ENCODE results near the gene IMPACT. TPM values are rescaled to one million over a fixed set of nuclear protein-coding genes. Genes with fewer than 3 reads are reported as not detected.
A peak's percentile ranks its signal among the peaks of the same experiment; 100 is the strongest.

Gene IMPACT, protein sequence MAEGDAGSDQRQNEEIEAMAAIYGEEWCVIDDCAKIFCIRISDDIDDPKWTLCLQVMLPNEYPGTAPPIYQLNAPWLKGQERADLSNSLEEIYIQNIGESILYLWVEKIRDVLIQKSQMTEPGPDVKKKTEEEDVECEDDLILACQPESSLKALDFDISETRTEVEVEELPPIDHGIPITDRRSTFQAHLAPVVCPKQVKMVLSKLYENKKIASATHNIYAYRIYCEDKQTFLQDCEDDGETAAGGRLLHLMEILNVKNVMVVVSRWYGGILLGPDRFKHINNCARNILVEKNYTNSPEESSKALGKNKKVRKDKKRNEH
- 25.9 TPM for total RNA-seq

DNA sequence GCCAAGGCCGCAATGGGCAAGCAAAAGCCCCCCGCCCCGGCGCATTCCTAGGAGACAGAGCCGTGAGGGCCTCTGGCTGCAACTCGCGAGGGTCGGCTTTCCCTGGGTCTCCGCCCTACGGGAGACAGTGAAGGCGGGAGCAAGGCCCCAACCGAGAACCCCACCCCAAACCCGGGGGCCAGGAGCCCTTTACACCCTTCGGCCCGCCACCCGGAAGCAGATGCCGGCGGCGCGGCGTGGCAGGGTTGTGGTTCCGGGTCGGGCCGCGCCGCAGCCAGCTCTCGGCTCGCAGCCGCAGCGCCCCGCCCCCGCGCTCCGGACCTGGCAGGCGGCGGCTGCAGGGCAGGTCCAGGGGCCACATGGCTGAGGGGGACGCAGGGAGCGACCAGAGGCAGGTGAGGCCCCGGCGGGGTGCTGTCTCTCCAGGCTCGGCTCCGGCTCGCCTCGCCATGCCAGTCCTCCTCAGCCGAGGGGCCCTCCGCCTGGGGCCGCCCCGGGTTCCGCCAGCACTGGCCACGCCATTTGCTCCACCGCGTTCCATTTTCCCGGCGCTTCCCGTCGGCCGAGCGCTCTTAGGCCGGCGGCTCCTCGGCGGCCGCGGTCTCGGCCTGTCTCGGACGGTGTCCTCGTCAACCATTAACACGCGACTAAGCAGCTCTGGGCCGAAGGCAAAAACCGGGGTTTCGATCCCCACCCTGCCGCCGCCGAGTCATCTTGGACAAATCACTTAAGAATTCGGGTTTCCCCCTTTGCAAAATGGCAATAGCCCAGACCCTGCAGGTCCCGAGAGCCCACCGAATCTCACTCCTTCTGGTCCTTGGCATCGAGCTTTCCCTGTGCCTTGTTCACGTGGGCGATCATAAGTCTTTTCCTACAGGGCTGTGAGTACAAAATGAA, at the start of gene IMPACT:
IMPACT (plus strand) TSS at position 273 of the 897 bp plus-strand sequence; CDS start at position 360, 87 bp downstream.
- DNase-seq (ENCODE audit: low spot score): peak; percentile 79

DNA sequence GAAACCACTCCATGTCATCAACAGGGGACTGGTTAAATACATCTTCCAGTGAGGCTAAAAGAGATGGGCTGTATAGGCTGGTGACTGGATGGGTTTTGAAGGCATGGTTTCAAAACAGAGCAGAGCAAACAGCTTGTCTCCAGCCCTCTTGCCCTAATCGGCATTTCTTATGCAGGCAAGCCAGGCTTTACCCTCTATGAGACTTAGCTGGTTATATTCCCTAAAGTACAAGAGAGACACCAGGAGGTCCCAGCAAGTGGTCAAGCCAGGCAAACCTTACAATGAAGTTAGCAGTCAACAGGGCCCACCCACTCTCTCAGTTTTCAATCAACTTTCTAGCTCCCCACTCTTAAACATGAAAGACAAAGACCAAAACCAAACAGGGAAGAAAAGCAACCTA, 47.9 kb upstream of the IMPACT start:
- DNase-seq (ENCODE audit: low spot score): no peak

DNA sequence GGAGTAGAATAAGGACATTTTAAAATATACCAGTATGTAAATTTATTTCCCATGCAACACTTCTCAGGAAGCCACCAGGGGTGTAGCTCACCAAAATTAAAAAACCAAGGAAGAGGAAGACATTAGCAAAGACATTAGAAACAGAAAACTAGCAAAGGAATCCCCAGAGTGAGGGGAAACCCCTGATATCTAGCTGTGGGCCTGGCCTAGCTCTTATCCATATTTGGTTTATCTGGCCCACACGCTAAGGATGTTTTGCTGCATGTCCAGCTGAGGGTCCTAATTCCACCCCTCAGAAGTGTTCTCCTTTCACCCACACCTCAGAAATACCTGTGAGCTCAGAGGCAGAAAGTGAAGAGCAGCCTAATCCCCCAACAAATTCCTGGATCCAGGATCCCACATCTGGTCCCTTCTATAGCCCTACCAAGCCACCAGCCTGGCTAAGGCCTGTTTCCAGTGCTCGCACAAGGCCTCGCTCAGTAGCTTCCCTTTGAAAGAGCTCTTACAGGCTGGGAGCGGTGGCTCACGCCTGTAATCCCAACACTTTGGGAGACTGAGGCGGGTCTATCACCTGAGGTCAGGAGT, 46.2 kb upstream of the IMPACT start:
- DNase-seq (ENCODE audit: low spot score): no peak

DNA sequence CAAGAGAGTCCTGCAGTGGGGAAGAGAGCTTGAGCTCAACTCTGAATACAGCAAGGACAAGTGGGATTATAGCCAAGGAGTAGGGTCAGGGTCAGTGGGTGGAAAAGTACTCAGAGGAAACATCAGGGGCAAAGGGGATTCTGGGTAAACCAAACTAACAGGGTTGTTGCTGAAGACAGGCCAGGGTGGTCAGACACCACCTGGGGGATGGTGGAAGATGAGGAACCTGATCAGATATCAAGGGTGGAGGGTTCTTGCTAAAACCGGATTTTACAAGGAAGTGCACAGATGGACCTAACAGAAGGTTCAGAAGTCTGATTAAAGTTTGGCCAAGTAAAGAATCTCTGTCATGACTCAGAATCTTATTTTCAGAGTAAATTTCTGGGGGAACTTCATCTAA, 45.3 kb upstream of the IMPACT start:
- DNase-seq (ENCODE audit: low spot score): no peak

DNA sequence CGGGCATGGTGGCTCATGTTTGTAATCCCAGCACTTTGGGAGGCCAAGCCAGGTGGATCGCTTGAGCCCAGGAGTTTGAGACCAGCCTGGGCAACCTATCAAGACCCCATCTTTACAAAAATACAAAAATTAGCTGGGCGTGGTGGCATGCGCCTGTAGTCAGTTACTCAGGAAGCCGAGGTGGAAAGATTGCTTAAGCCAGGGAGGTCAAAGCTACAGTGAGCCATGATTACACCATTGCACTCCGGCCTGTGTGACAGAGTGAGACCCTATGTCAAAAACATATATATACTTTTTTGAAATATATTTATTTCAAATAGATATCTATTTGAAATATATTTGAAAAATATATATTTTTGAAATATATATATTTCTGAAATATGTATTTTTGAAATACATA, 39.8 kb upstream of the IMPACT start:
- DNase-seq (ENCODE audit: low spot score): no peak

DNA sequence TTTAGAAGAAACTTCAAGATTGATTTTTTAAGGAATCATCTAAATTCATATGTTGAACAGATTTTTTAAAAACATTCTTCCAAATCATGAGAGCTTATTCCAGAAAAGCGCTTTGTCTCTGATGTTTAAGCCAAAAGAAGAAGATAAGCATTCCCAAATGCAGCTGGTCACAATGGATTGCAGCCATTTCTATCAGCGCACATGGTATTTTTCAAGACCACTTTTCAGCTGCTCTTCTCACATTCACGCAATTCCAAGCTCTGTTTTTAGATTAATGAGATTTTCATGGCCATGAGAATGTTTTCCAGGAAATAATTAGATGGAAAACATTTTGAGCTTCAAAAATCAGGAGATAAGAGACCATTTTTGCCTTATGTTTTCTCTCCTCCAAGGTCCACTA, 37.5 kb upstream of the IMPACT start:
- no peak for DNase-seq (ENCODE audit: low spot score)

DNA sequence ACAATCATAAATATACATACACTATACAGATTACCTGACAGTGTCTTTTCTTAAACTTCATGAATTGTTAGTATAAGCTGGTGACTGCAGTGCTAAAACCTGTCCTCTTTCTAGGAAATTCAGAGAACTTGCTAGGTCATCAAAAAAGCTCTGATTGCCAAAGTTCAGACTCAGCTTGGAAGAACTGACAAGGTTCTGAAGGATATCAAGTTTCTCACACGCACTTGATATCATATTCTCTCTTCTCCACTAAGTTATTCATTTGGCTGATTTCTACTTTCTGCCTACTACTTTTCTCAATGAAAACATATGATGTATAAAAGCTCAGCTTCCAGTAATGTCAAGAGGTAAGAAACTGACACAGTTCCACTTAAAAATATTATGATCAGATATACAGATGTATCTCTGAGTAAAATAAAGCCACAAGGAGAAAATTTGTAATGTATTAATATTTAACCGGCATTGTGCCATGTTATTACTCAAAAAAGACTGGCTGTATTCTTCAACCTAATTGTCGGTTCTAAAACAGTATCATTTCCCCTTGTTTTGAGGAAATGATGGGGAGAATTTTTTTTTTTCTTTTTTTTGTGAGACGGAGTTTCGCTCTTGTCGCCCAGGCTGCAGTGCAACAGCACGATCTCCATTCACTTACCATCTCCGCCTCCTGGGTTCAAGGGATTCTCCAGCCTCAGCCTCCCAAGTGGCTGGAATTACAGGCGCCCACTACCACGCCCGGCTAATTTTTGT, 31.2 kb upstream of the IMPACT start:
- no peak for DNase-seq (ENCODE audit: low spot score)

DNA sequence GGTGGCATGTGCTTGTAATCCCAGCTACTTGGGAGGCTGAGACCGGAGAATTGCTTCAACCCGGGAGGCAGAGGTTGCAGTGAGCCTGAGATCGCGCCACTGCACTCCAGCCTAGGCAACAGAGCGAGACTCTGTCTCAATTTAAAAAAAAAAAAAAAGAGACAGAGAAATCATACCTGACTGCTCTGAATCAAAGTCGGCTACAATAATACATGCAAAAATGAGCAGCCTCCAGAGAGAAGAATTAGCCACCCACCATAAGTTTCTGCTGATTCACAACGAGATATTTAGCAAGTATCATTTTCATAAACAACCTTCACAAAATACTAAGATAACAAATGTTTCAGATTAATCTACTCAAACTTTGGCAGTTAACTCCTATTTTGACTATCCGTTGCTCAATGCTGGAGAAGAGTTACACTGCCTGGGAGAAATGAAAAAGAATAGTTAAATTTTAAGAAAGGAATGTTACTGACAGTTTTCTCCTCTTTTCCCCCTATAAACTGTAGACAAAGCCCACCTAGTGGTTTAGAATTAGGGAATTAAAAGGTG, 30.3 kb upstream of the IMPACT start:
- no peak for DNase-seq (ENCODE audit: low spot score)

DNA sequence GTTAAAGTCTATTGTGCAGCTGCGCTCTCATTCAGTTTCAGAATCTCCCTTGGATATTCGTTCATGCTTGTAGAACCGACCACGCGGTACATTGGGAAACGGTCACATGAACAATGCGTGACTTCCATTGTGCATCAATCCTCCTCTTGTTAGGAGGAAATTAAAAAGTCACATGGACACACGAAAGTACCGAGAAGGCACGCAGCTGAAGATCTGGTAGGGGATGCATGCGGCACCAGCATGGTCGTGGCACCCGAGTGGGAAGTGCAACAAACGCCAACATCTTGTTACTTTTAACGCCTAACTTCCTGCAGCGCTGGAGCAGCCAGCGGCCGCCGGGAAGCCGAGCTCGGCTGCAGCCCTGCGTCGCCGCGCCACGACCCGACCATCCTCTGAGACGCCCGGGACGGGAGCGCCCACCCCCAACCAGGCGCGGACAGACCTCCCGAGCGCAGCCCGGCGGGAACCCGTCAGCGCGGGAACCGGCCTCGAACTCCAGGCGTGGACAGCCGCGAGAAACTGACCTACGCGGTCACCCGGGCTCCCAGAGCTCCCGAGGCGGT, 29.3 kb upstream of the IMPACT start:
- peak; percentile 67 for DNase-seq (ENCODE audit: low spot score)

DNA sequence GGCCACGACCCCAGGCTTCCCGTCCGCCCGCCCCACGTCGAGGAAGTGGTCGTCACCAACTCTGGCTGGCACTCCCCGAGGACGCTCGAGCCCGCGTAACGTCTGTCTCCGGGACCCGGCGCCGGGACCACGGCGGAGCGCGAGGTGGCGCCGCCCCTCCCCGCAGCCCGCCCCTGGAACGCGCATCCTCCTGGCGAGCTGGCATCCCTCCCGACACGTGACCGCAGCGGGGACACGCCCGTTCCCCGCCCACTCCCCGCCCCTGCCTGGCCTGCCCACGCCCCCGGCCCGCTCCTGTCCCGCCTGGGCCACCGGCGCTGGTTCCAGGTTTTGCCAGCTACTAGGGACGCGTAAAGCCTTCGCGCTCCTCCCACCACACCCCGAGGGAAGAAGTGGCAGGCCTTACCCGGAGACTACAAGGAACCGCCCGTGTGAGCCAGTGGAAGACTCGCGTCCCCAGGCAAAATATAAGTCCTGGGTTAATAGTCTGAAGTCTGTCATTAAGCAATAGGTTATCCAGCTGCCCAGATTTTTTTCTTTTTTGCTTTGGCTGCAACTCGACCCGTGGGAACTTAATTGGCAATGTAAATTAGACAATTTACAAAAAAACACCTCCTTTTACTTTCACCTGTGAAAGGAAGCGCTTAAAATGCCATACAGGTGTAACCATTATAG, 28.6 kb upstream of the IMPACT start, which contains the start of gene OSBPL1A:
OSBPL1A (minus strand) TSS at position 131 of the 675 bp plus-strand sequence. CDS start 20,291 bp downstream, outside the sequence.
- peak; percentile 92 for DNase-seq (ENCODE audit: low spot score)

DNA sequence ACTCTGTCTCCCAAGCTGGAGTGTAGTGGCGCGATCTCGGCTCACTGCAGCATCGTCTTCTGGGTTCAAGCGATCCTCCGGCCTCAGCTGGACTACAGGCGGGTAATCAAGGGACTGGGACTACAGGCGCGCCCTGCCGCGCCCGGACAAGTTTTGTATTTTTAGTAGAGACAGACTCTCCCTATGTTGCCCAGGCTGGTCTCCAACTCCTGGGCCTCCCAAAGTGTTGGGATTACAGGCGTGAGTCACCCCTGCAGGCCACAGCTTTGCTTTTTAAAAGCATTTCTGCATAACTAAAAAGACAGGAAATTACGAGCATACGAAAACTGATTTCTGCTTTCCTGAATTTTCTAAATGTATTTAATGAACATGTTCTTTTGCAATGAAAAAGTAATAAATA, 27.9 kb upstream of the IMPACT start:
- DNase-seq (ENCODE audit: low spot score): no peak

DNA sequence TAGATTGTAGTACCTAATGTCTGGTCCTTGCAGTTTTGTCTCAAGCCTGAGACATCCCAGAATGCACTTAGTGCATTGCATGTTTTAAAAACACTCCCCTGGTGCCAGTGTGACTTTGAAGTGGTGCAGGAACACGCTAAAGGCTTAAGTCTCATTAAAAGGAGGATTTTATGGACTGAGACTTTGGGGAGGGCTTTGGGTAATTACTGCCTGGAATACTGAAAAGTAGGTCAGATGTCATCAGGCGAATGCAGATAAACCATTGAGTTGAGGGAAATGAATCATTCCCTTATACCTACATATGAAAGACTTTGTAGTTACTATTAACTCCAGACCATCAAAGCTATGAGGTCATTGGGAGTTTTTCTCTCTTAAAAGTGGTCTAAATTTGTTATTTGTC, 25.9 kb upstream of the IMPACT start:
- DNase-seq (ENCODE audit: low spot score): no peak

DNA sequence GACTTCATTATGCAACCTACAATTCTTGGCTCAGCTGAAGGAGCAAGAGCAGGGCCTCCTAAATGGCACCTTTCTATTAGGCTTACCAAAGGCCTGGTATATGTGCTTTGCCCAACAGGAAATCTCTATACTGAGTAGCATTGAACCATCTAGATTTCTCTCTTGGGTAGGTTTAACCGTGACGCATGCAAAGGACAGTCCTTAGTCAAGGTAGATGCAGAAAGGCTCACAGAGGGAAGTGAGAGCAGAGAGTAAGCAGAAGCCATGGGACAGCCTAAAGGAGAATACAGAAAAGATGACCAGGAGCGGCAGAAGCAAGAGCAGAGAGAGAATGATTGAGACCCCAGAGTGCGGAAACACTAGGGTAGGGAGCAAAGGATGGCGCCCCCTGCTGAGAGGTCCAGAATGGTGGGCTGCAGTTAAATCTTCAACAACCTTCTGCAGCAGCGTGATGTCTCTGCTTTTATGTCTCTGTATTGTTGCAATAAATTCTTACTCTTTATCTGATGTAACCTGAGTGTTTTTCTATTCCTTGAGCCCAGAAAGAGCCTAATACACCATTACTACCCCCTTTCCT, 24.2 kb upstream of the IMPACT start:
- DNase-seq (ENCODE audit: low spot score): no peak

DNA sequence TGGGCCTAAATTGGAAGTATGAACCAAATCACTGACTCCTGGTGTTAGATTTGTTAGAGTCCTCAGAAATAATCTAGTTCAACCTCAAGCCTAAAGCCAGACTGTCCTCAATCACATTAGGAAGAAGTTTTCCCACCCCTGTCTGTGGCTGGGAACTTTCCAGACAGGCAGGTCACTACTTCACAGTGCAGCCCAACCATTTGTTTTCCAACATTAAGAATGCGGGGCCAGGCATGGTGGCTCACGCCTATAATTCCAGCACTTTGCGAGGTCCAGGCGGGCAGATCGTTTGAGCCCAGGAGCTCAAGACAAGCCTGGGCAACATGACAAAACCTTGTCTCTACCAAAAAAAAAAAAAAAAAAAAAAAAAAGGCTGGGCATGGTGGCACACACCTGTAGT, 23.4 kb upstream of the IMPACT start:
- no peak for DNase-seq (ENCODE audit: low spot score)

DNA sequence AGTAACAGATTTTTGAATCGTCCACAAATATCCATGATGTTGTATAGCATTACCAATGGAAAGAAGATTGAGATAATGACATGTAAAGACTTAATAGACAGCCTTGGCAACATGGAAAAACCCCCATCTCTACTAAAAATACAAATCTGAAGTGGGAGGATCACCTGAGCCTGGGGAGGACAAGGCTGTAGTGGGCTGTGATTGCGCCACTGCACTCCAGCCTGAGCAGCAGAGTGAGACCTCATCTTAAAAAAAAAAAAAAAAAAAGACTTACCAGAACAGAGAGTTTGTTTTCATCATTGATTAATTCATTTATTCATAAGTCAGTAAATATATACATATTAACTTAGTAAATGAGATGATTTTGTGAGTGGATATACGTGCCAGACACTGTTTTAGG, 21.9 kb upstream of the IMPACT start:
- DNase-seq (ENCODE audit: low spot score): no peak

DNA sequence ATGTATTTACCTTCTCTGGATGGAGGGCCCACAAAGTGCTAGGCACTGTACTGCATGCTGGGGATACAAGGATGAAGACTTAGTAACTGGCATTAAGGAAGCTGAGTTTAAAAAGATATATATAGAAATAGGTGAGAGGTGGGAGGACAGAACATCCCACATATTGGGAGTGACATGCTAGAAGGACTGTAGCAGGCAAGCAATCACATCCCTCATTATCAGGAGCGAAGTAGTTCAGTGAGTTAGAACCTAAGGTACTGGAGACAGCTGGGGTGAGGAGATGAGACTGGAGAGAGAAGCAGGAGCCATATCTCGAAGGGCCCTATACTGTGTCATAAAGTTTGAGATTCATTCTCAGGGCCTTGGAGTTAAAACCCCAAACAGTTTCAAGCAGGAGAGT, 18.0 kb upstream of the IMPACT start:
- no peak for DNase-seq (ENCODE audit: low spot score)

DNA sequence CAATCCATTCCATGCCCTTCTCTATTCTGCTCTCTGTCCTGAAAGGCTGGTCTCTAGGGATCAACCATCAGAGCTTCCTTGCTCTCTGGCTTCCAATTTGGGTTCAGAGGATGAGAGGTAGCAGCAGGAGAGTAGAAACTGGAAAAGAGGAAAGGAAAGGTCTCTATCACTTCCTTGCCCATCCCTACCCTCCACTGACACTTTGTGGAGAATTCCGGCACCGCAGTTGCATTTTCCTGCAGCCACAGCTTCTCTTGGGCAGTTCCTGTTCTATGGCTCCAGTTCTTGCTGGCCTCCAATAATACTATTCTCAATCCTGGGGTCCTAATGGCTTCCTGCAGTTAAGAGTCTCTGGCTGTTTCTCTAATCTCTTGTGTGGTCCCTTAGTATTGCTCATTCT, 13.3 kb upstream of the IMPACT start:
- DNase-seq (ENCODE audit: low spot score): no peak

DNA sequence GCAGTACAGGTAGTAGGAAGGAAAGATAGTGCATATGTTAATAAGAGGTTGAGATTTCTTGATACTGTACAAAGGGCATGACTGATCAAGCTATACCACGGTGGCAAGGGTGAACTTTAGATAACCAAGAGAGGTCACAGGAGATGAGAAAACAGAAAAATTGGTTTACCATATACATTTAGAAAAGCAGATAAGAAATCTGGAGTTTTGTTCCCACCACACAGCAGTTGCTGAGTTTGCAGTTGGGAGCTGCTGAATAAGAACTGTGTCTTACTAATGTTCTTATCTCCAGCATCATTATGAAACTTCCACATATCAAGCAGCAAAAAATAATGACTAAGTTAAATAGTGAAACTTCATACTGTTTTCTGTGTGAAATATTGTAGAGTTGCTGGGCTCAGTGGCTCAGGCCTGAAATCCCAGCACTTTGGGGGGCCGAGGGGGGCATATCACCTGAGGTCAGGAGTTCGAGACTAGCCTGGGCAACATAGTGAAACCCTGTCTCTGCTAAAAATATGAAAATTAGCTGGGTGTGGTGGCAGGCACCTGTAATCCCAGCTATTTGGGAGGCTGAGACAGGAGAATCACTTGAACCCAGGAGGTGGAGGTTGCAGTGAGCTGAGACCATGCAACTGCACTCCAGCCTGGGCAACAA, 12.0 kb upstream of the IMPACT start:
- no peak for DNase-seq (ENCODE audit: low spot score)

DNA sequence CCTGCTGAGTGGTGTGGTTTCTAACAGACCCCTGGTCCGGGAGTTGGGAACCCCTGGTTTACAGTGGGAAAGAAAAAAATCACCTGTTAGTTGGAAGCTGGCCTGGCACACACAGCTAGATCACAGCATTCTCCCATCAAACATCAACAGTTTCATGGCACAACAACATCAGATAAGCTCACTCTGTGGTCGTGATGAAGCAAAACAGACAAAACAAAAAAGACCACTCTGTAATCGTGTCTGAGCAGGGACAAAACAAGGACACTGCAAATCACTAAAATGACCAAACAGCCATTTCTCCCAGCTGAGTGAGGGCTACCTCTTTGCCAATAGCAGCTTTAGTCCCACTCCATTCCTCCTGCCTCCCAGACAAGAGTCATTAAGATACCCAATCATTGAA, 9.0 kb upstream of the IMPACT start:
- no peak for DNase-seq (ENCODE audit: low spot score)

DNA sequence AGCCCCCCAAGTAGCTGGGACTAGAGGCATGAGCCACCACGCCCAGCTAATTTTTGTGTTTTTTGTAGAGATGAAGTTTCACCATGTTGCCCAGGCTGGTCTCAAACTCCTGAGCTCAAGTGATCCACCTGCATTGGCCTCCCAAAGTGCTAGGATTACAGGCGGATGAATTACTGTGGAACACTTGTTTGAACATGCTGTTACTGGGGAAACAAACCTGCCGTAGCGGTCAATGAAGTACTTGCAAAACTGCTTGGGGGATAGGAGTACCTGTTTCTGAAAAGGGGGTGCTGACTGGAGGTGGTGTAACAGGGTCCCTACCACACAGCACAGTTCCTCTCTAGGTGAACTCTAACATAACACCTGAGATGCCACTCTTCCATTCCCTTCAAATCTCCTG, 5.9 kb upstream of the IMPACT start:
- DNase-seq (ENCODE audit: low spot score): no peak
